CD4-positive, alpha-beta T cell treated with Interleukin-17A for 4 hours (primary cell): ENCODE measurements around the gene KRT84.

ENCODE experiments used
- DNase-seq: peaks from one replicate; pipeline ENCODE4 v3.0.0-alpha.2; 2020; ENCODE audit warnings: mixed read lengths

Gene KRT84

GRCh38 chr12:52385226-52385702, at the start of gene KRT84:
KRT84 (minus strand) TSS chr12:52385652; CDS start chr12:52385585, 67 bp downstream.
- DNase-seq = no peak

- no peak for DNase-seq
Observed at GRCh38 chr12:52434760-52435530, 49.5 kb upstream of the KRT84 start.

- DNase-seq = no peak
Observed at GRCh38 chr12:52434081-52434733, 48.8 kb upstream of the KRT84 start, which contains the start of gene KRT75. KRT75 (minus strand) TSS chr12:52434371; CDS start chr12:52434304, 67 bp downstream.

GRCh38 chr12:52433501-52434080, 48.1 kb upstream of the KRT84 start:
- no peak for DNase-seq

GRCh38 chr12:52432559-52433207, 47.2 kb upstream of the KRT84 start:
- no peak for DNase-seq

- no peak for DNase-seq
Observed at GRCh38 chr12:52428121-52428520, 42.7 kb upstream of the KRT84 start.

GRCh38 chr12:52427083-52427482, 41.6 kb upstream of the KRT84 start:
- DNase-seq = no peak

- no peak for DNase-seq
Observed at GRCh38 chr12:52426034-52426433, 40.6 kb upstream of the KRT84 start.

- DNase-seq = no peak
Observed at GRCh38 chr12:52425466-52425865, 40.0 kb upstream of the KRT84 start.

- DNase-seq = no peak
Observed at GRCh38 chr12:52423661-52424500, 38.4 kb upstream of the KRT84 start.

GRCh38 chr12:52423035-52423434, 37.6 kb upstream of the KRT84 start:
- no peak for DNase-seq

GRCh38 chr12:52419656-52420055, 34.2 kb upstream of the KRT84 start:
- no peak for DNase-seq

- no peak for DNase-seq
Observed at GRCh38 chr12:52418576-52419110, 33.2 kb upstream of the KRT84 start.

GRCh38 chr12:52417740-52418139, 32.3 kb upstream of the KRT84 start:
- DNase-seq = no peak

GRCh38 chr12:52416795-52417194, 31.3 kb upstream of the KRT84 start:
- DNase-seq = no peak

GRCh38 chr12:52415870-52416750, 30.7 kb upstream of the KRT84 start:
- DNase-seq = no peak

- DNase-seq = no peak
Observed at GRCh38 chr12:52414936-52415335, 29.5 kb upstream of the KRT84 start.

GRCh38 chr12:52413782-52414345, 28.4 kb upstream of the KRT84 start:
- no peak for DNase-seq

- no peak for DNase-seq
Observed at GRCh38 chr12:52413202-52413601, 27.8 kb upstream of the KRT84 start.

- no peak for DNase-seq
Observed at GRCh38 chr12:52411815-52412214, 26.4 kb upstream of the KRT84 start.
